GM19467 (cell line): ENCODE measurements around the gene CEP290.
"Not testable (repeated sequence)": the region's sequence is repeated elsewhere in the genome, so short reads cannot be mapped to it uniquely, and the experiment has no call there.

Experiments
- ATAC-seq: cut with Tn5 transposase; IDR thresholded peaks from one replicate; pipeline ENCODE4 v1.9.1; 2021; ENCODE audit warnings: mild to moderate bottlenecking, moderate library complexity; ENCODE audit not compliant: unreplicated experiment

The CEP290 gene

GRCh38 chr12:88144037-88144436, 2.1 kb upstream of the CEP290 start:
- ATAC-seq = no peak

- ATAC-seq = peak; percentile 1
Observed at GRCh38 chr12:88142610-88142991, 713 bp upstream of the CEP290 start.

DNA sequence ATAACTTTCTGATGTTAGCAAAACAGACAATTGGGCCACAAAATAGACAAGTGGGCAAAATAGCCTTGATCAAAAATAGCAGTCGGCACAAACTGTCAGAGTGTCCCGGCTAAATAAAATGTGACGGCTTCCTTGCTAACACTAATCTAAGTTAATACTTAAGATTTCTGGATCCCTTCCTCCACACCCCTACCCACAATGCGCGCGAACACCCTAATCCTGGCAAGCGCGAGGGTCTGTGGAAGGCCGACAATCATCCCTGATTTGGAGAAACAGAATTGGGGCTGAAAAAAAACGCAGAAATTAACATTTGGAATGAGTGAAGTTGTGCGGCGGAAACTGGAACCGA, 489 bp downstream of the CEP290 start:
- ATAC-seq = no peak

GRCh38 chr12:88139711-88140110, 2.2 kb downstream of the CEP290 start:
- ATAC-seq = not testable (repeated sequence)

DNA sequence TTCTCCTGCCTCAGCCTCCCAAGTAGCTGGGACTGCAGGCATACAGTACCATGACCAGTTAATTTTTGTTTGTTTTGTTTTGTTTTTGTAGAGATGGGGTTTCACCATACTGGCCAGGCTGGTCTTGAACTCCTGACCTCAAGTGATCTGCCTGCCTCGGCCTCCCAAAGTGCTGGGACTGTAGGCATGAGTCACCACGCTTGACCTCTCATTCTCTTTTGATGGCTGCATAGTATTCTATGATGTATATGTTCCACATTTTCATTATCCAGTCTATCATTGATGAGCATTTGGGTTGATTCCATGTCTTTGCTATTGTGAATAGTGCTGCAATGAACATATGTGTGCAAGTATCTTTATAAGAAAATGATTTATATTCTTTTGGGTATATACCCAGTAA, 8.7 kb downstream of the CEP290 start:
- not testable (repeated sequence) for ATAC-seq

GRCh38 chr12:88132392-88132791, 9.5 kb downstream of the CEP290 start:
- ATAC-seq = no peak

GRCh38 chr12:88127855-88128254, 14.0 kb downstream of the CEP290 start:
- ATAC-seq = no peak

DNA sequence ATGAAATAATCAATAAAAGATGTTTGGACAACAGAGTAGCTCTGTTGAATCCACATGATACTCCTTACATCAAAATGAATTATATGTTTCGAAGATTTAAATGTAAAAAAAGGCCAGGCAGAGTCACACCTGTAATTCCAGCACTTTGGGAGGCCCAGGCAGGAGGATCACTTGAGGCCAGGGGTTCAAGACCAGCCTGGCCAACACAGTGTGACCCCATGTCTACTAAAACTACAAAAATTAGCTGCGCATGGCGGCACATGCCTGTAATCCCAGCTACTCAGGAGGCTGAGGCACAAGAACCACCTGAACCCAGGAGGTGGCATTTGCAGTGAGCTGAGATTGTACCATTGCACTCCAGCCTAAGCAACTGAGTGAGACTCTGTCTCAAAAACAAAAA, 14.8 kb downstream of the CEP290 start:
- no peak for ATAC-seq

DNA sequence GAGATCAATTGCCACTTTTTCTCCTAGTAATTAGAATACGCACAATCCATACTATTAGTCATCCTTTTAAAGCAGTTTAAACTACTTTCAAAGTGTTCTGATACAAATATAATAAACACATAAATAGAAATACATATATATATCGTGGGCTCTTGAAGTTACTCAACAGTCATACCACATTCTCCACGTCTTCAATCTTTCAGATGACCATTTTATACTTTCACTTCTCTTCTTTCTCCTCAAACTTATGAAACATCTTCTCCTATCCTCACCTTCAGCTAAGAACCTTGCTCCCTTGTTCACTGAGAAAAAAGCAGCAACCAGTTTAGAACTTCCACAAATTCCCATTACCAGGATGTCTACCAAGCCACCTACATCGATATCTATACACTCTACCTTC, 19.2 kb downstream of the CEP290 start:
- no peak for ATAC-seq

GRCh38 chr12:88113871-88114270, 28.0 kb downstream of the CEP290 start:
- ATAC-seq = no peak

- no peak for ATAC-seq
Observed at GRCh38 chr12:88111074-88111652, 30.7 kb downstream of the CEP290 start.

GRCh38 chr12:88108021-88108420, 33.9 kb downstream of the CEP290 start:
- no peak for ATAC-seq

GRCh38 chr12:88093573-88093972, 48.3 kb downstream of the CEP290 start:
- ATAC-seq = no peak

- no peak for ATAC-seq
Observed at GRCh38 chr12:88092771-88093170, 49.1 kb downstream of the CEP290 start.

DNA sequence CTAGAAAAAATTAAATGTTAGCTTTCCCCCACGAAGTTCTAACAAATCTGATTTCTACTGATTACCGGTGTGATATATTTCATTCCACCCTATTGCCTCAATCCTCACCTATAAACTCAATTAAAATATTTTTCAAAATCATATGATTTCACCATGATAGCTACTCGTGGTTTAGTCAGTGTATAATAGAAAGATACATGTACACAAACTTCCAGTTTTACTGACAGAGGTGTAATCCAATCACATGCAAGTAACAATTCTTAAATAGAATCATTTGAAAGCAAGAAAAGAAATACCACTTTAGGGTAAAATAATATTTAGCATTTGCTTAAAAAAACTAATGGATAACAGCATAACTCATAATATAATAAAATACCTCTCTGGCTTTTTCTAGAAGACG, 57.7 kb downstream of the CEP290 start:
- ATAC-seq = no peak

- no peak for ATAC-seq
Observed at GRCh38 chr12:88083634-88084033, 58.3 kb downstream of the CEP290 start.

DNA sequence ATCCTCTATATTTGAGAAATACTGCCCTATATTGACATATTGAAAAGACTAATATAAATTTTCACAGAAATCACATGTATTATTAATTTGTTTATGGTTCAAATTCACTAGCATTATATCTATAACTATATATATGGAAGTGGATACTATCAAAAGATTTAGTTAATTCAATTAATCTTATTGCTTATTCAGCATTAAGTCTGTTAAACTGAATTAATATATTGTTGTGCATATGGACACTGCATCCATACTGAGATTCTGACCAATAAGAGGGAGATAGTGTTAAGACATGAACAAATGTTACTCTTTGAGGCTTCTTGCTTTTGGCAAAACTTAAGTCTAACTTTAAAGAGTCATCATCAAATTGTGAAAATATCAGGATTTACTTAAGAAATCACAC, 60.6 kb downstream of the CEP290 start:
- no peak for ATAC-seq

DNA sequence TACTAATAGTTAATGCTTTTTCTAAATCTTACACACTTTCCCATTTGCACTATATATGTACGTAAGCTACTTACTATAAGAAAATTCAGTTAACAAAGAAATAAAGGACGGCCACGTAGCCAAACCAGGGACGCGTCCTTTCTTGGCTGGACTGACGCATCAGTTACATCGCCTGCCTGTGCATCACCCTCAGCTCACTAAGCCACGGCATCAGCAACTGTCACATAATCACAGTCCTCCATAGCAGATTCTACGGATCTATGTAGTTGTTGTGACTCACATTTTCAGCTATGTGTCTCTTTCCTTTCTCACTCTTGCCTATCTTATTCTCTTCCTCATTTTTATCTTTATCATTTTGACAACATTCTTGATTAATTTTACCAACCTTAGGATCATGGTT, 74.6 kb downstream of the CEP290 start:
- no peak for ATAC-seq

GRCh38 chr12:88063375-88063774, 78.5 kb downstream of the CEP290 start:
- ATAC-seq = peak; percentile 84

DNA sequence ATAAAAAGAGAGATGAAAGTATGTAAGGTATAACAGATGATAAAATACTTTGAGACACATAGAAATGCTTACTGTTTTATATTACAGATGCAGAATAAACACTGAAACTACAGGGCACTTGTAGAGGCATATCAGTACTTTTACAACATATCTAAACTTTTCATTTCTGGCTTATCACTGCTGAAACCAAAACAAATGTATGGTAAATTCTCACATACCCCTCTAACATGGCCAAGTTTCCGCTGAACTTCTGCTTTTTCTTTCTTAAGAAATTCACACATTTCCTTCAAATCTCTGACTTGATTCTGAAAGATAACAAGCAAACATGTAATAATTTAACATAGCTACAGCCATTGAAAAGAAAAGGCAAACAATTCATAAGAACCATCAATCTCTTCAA, 79.4 kb downstream of the CEP290 start:
- peak; percentile 60 for ATAC-seq

- no peak for ATAC-seq
Observed at GRCh38 chr12:88058719-88059077, 83.2 kb downstream of the CEP290 start.

DNA sequence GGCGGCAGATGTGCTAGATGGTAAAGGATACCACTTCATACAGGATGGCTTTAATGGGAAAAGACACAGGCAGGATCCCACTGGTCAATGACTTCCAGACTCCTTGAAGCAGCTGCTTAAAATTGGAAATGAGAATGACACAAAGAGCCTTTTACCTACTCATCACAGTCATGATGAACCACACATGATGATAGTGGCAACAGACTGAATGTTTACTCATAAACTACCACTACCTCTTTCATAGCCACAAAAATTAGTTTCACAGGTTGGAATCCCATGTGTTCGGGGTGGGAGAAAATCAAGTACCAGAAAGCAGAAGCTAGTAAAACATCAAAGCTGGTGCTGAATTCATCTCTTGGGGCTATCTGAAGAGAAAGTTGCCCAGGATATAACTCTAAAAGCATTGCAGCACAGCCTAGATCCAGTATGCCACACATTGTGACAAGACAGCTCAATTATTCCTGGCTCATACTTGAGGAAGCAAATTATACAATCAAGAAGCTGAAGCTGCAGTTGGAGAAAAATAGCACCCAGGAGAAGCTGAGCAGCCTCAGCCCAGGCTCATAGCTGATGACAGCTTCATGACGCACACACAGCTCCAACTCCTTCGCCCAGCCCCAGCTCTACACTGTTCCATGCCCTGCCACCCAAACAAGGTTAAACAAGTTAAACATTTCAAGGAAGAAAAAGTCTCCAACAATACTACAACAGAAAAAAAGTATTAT, 83.7 kb downstream of the CEP290 start:
- no peak for ATAC-seq

- ATAC-seq = no peak
Observed at GRCh38 chr12:88056571-88056970, 85.3 kb downstream of the CEP290 start.
